Calu3 (cell line): Measurements from ENCODE around the gene ATXN10. TPM values are rescaled to one million over a fixed set of nuclear protein-coding genes. Genes with fewer than 3 reads are reported as not detected.
A peak's percentile ranks its signal among the peaks of the same experiment; 100 is the strongest.

Experiments
- BruUV-seq: library from RNA; stranded (reverse); fragments of 400-500 nt; replicated peaks from 2 replicates; lab custom pipeline; 2021; lab: Mats Ljungman, UMichigan
- CTCF ChIA-PET: fragments of 300-600 bp; sonication (Branson Sonifier 250); formaldehyde crosslinking; loops from one replicate; lab custom pipeline; 2022; ENCODE audit warnings: antibody characterized with exemption; lab: Charles Lee
- DNase-seq: peaks from one replicate; pipeline ENCODE4 v3.0.0; 2022
- H3K27ac Mint-ChIP-seq: one replicate; pipeline ENCODE4 v1.8.0; 2022; ENCODE audit warnings: mixed read lengths; ENCODE audit not compliant: unreplicated experiment
- H3K27me3 Mint-ChIP-seq: one replicate; pipeline ENCODE4 v1.8.0; 2022; ENCODE audit warnings: mixed read lengths; ENCODE audit not compliant: unreplicated experiment
- H3K36me3 Mint-ChIP-seq: one replicate; pipeline ENCODE4 v1.8.0; 2022; ENCODE audit warnings: mild to moderate bottlenecking, moderate library complexity, mixed read lengths; ENCODE audit not compliant: insufficient read depth, unreplicated experiment
- H3K4me1 Mint-ChIP-seq: one replicate; pipeline ENCODE4 v1.8.0; 2022; ENCODE audit warnings: mild to moderate bottlenecking, low read depth, mixed read lengths; ENCODE audit not compliant: unreplicated experiment
- H3K4me3 Mint-ChIP-seq: one replicate; pipeline ENCODE4 v1.8.0; 2022; ENCODE audit warnings: mild to moderate bottlenecking, low read depth, moderate library complexity, mixed read lengths; ENCODE audit not compliant: unreplicated experiment
- H3K9me3 Mint-ChIP-seq: one replicate; pipeline ENCODE4 v1.8.0; 2022; ENCODE audit warnings: low read depth, mixed read lengths; ENCODE audit not compliant: unreplicated experiment
- CTCF ChIP-seq: fragments of 200-600 bp; IDR thresholded peaks from one replicate; pipeline ENCODE4 v1.8.0; 2022; ENCODE audit warnings: antibody characterized with exemption; ENCODE audit not compliant: unreplicated experiment
- intact Hi-C: fragments of 100-400 bp; cut with micrococcal nuclease; formaldehyde crosslinking; loops from one replicate; pipeline ENCODE4 v1.10.0; 2022; ENCODE audit not compliant: unreplicated experiment
- total RNA-seq: library from RNA; stranded (reverse); gene quantifications from 2 replicates; pipeline ENCODE4 v1.2.3, GENCODE V29; 2022

The ATXN10 gene
- total RNA-seq, 1 experiment from 2014 or later, result 263 TPM

- peaks cover 25% of the 10 kb centered on the region for H3K4me1 Mint-ChIP-seq
- H3K4me3 Mint-ChIP-seq, result peak overlapping the region; percentile 87
- TF ChIP-seq CTCF, result no peak
- CTCF ChIA-PET, result interaction anchor here (1.2 kb wide), 2 partner anchors 13 to 16 kb away, joined by 3 read pairs; no protein-coding TSS in a partner anchor
- no peak for DNase-seq
- peaks cover 47% of the 10 kb centered on the region for H3K36me3 Mint-ChIP-seq
- H3K27me3 Mint-ChIP-seq, result no peaks in the 10 kb centered on the region
- TSS peak; percentile 46 for BruUV-seq
- H3K27ac Mint-ChIP-seq, result peak overlapping the region; percentile 30
- H3K9me3 Mint-ChIP-seq, result no peaks in the 10 kb centered on the region
- intact Hi-C loops, result no loop called here
These were observed 1.2 kb downstream of the ATXN10 start for GRCh38 chr22:45672564-45673481.

- CTCF ChIA-PET, result interaction anchor here (1.2 kb wide), 2 partner anchors 12 to 15 kb away, joined by 3 read pairs; no protein-coding TSS in a partner anchor
- Mint-ChIP-seq H3K27me3 (no peaks in the 10 kb centered on the region), H3K4me1 (peaks cover 29% of the 10 kb centered on the region), H3K4me3 (peak overlapping the region; percentile 87), H3K36me3 (peaks cover 47% of the 10 kb centered on the region), H3K27ac (peak overlapping the region; percentile 30), H3K9me3 (no peaks in the 10 kb centered on the region)
- no TSS peak for BruUV-seq
- intact Hi-C loops, result no loop called here
- DNase-seq, result no peak
- TF ChIP-seq CTCF, result no peak
These were observed 2.0 kb downstream of the ATXN10 start for GRCh38 chr22:45673482-45674175.

- no peak for DNase-seq
- intact Hi-C loops, result no loop called here
- no peak for TF ChIP-seq CTCF
- Mint-ChIP-seq H3K36me3 (peaks cover 45% of the 10 kb centered on the region), H3K27ac (no peak overlapping the region), H3K4me1 (peaks cover 41% of the 10 kb centered on the region), H3K9me3 (no peaks in the 10 kb centered on the region), H3K4me3 (no peak overlapping the region), H3K27me3 (no peaks in the 10 kb centered on the region)
- no TSS peak for BruUV-seq
- CTCF ChIA-PET, result no interaction called here
These were observed 4.4 kb downstream of the ATXN10 start for GRCh38 chr22:45676024-45676423.

GRCh38 chr22:45677063-45677462 is 5.4 kb downstream of the ATXN10 start:
- no peak overlapping the region for H3K4me3 Mint-ChIP-seq
- DNase-seq, result no peak
- CTCF ChIA-PET, result no interaction called here
- peaks cover 41% of the 10 kb centered on the region for H3K4me1 Mint-ChIP-seq
- intact Hi-C loops, result no loop called here
- no peaks in the 10 kb centered on the region for H3K27me3 Mint-ChIP-seq
- H3K9me3 Mint-ChIP-seq, result no peaks in the 10 kb centered on the region
- BruUV-seq, result no TSS peak
- H3K36me3 Mint-ChIP-seq, result peaks cover 35% of the 10 kb centered on the region
- no peak overlapping the region for H3K27ac Mint-ChIP-seq
- no peak for TF ChIP-seq CTCF
